ENCODE measurements around the gene CCDC188.

CCDC188 gene

GRCh38 chr22:20132686-20133246 lies 18.1 kb downstream of the CCDC188 start:
- no peak for DNase-seq (ENCODE audit: low spot score)

- DNase-seq (ENCODE audit: low spot score), result no peak
These were observed 18.8 kb downstream of the CCDC188 start for GRCh38 chr22:20131859-20132685.

DNA sequence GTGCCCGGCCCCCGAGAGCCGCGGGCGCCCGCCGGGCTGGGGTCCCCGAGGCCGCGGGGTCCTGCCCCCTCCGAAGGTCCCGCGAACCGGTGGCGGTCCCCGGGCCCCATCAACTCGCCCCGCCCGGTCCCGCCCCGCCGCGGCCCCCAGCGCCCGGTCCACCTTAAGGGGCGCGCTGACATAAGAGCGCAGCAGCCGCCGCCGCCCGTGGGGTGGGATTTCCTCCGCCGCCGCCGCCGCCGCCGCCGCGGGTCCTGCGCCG lies 19.3 kb downstream of the CCDC188 start, which contains the start of gene ZDHHC8:
Gene ZDHHC8, plus strand, starts transcription at position 208 of the 262 bp plus-strand sequence. CDS start 144 bp downstream, outside the sequence.
- no peak for DNase-seq (ENCODE audit: low spot score)

- peak; percentile 80 for DNase-seq (ENCODE audit: low spot score)
These were observed 19.9 kb downstream of the CCDC188 start for GRCh38 chr22:20130731-20131596.

GRCh38 chr22:20130319-20130718 lies 20.5 kb downstream of the CCDC188 start:
- no peak for DNase-seq (ENCODE audit: low spot score)

GRCh38 chr22:20129747-20130014 lies 21.2 kb downstream of the CCDC188 start:
- DNase-seq (ENCODE audit: low spot score), result no peak

DNA sequence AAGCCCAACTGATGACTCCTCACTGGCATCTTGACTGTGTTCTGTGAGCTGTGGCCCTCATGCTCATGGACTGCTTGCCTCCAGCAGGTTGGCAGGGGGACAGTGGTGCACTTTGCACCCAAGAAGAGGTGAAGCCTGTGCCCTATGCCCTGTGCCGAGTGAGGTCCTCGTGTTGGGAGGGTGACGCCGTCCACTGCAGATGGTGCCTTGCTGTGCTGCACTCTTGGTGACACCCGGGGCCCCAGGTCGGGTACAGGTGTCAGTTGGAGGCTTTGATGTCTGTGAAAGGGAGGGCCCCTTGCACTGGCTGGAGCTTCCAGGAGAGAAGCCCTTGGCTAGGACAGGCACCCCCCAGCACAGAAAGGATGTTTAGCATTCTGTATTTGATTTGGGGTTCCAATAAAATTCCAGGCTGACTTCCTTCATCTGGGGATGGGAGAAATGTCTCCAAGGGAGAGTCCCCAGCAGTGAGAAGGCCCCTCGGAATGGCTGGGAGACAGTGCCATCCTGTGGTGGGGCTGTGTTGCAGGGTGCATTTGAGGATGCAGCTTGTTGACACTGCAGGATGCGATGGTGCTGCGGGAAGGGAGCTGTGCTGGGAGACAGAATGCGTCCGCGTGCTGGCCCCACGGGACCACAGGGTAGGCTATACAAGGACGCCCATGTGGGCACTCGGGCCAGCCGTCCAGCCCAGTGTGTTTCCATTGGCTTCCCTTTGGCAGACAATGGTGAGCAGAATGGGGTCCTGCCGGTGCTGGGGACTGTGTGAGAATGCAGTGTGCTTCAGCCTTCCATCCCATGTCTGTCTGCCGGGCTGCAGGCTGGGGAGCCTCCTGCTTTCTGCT lies 21.7 kb downstream of the CCDC188 start:
- no peak for DNase-seq (ENCODE audit: low spot score)

DNA sequence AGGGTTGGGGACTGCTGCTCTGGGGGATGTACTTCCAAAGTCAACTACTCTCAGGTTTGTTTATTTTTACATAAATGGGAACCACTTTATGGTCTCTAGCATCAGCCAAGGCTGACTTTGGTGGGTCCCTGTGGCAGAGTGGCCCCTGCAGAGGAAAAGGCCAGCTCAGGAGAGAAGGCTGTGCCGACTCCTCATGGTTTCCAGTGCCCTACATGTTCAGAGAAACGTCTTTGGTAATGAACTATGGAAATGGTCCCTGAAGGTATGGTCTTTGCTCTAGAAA lies 22.3 kb downstream of the CCDC188 start:
- no peak for DNase-seq (ENCODE audit: low spot score)

GRCh38 chr22:20127869-20128618 lies 22.8 kb downstream of the CCDC188 start:
- DNase-seq (ENCODE audit: low spot score), result no peak

DNA sequence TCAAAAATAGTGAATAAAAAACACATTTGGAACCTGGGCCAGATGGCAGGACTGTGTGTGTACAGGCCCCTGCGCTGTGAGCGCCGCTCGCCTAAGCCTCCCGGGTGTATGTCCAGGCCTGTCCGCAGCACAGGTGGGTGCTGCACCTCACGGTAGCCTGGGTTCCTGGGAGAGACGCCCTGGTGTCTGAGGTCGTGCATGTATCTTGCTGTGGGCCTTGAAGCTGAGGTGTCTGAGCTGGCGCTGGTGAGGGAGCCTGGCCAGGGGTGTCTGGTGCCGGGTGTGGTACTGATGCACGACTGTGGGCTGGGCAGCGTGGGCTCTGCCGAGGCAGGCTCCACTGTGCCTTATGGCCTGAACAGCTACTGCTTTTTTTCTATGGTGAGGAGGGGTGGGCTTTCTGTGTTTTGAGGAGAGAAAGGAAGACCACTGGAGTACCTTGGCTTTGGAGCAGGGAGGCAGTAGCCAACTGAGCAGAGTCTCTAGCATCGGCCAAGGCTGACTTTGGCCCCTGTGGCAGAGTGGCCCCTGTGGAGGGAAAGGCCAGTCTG lies 23.5 kb downstream of the CCDC188 start:
- no peak for DNase-seq (ENCODE audit: low spot score)

DNA sequence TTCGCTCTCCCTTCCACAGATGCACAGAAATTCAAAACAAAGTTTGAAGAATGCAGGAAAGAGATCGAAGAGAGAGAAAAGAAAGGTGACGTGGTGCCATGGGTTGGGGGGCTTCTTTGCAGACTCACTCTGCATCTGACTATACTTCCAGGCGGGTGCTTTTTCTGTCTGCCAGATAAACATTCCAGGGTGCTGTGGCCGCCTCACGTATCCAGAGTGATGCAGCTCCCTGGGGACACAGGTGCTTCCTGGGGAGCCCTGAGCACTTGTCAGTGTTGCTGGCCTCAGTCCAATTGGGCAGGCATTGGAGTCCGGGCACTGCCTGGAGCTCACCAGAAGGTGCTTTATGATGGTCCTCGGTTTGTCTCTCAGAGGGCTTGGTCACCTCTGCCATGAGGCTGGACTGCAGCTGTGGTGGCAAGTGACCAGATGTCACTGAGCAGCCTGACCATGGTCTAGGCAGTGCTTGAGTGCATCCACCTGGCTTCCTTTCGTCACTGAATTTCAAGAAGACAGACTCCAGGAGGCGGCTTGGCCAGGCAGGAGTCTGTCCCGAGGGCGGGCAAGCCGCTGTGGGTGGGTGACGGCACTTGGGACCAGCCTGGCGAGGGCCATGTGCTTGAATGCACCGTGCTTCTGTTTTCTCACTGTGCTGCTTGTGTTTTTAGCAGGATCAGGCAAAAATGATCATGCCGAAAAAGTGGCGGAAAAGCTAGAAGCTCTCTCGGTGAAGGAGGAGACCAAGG lies 24.4 kb downstream of the CCDC188 start:
- no peak for DNase-seq (ENCODE audit: low spot score)

DNA sequence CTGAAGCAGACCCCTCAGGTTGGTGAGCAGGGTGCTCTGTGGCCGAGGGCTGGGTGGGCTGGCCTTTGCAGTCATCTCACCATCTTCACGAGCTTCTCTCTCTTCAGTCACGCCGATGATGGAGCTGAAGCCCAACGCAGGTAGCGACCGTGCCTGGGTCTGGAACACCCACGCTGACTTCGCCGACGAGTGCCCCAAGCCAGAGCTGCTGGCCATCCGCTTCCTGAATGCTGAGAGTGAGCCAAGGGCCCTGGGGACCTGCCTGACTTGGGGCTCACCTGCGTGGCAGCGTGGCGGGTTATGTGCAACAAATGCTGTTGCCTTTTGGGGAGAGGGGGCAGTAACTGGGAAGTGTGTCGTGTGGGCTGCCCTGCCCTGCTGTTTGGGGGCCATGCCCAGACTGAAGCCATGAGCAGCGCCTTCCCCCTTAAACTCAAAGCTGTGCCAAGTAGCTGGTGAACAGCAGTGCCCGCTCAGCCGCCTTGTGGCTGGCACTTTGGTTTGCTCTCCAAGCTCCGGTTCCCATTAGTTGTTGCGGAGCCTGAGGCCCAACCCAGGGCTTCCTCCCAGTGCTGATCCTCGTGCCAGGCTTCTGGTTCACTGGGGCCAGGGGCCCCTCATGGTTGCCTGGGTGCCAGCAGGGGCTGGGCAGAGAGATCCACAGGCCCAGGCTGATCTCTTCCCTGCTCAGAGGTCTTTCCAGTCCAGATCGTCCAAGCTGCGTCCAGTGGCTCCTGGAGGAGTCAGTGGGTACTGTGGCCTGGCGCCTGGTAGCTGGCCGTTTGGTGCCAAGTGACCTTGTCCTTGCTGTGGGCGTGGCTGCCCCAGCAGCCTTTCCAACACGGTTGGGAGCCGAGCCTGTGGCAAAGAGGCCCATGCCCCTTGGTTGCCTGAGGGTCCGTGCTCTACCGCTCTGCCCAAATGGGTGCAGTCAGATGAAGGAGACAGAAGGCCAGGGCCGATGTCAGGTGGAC lies 25.4 kb downstream of the CCDC188 start:
- DNase-seq (ENCODE audit: low spot score), result no peak

DNA sequence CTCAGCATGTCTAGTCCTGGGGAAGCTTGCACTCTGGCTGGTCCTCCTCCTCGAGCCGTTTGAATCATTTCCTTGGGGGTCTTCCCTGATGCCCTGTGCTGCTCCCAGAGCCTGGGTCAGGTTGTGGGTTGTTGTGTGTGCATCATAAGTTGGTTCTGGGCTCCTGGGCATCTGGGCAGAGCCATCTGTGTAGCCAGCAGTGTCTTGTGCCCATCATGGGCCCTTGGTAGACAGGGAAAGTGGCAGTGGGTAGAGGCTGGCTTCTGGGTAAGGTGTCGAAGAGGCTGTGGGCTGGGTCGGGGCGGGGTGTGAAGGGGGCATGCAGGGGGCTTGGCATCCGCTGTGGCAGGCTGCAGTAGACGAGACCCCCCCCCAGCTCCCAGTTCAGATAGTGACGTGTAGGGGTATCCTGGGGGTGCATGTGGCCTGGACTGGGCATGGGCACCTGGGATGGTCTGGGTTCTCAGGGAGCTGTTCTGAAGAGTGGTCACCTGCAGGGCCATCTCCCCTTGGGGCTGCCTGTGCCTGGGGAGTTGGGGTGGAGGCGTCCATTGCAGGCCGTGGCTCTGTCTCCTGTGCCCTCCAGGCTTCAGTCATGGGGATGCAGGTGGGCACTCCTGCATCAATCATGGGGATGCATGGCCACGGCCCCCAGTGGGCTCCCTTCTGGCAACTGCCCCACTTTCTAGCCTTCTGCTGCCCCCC lies 26.6 kb downstream of the CCDC188 start:
- no peak for DNase-seq (ENCODE audit: low spot score)

DNA sequence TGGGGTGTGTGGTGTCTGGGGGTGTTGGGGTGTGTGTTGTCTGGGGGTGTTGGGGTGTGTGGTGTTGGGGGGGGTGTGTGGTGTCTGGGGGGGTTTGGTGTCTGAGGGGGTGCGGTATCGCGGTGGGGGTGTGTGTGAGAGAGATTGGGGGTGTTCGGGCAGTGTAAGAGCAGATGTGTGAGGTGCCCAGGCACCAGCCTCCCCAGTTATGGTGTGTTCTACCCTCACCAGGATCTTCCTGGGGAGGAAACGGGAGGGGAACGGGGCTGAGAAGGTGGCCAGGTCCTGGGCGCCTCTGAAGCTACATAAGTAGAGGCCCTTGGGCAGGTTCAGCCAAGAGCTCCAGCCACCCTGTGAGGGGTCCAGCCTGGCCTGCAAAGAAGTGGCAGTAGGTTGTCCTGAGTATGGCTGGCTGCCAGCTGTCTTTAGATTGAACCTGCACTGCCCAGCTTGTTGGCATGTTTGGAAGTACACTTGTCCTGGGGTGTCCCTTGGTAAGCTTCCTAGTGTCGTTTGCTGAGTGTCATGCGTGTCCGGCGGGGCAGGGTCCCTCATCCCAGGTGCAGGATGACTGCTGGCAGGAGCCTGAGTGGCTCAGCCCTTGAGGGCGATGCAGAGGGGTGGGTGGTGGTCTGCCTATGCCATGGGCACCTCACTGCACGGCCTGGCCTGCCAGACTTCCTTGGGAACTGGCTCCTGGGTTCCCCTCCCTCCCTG lies 27.3 kb downstream of the CCDC188 start:
- DNase-seq (ENCODE audit: low spot score), result no peak

DNA sequence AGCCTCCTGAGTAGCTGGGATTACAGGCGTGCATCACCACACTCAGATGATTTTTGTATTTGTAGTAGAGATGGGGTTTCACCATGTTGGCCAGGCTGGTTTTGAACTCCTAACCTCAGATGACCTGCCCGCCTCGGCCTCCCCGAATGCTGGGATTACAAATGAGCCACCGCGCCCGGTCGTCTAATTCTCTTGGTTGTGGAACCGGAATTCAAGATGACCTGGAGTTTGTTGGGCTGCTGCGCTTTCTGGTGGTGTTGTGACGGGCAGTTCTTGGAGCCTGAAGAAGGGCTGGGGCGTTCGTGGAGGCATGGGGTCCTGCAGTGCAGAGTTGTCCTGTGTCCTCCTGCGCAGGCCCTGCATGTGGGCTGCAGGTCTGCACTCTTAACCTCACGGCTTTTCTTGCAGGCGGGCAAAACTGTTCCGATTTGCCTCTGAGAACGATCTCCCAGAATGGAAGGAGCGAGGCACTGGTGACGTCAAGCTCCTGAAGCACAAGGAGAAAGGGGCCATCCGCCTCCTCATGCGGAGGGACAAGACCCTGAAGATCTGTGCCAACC lies 28.9 kb downstream of the CCDC188 start:
- no peak for DNase-seq (ENCODE audit: low spot score)

- no peak for DNase-seq (ENCODE audit: low spot score)
These were observed 32.4 kb downstream of the CCDC188 start for GRCh38 chr22:20118300-20119020.

DNA sequence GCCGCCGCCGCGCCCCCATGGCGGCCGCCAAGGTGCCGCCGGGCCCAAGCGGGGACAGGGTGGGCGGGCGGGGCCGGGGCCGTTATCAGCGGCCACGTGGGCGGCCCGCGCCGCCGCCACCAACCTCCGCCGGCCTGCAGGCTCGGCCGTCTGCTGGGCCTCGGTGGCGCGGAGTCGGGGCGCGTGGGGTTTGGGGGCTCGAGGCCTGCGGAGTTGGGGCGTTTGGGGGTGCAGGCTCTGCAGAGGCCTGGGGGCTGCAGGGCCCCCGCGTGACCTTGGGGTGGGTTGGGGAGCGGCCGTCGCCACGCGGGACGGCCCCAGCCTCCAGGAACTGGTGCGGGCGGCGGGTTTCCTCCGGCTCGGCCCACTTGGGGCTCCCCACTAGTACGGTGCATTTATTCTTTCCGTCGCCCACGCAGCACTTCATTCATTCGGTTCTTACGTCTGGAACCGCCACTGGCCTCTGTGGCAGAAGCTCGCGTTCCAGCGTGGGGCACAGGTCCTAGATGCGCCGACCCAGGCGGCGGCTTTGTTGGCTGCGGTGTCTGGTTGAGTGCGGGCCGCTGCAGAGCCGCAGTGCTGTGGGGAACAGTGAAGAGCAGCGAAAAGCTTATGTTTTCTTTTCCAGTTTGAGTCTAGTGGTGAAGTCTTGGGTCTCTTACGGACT lies 33.1 kb downstream of the CCDC188 start:
- no peak for DNase-seq (ENCODE audit: low spot score)

Measured in pons (tissue), 1 donor.